Parathyroid adenoma (tissue), 2 donors: Measurements from ENCODE around the gene ZNF787.

ENCODE experiments used
- H2AFZ ChIP-seq: fragments of 300-600 bp; sonication (generic); one replicate; pipeline ENCODE4 v1.7.0; 2017; ENCODE audit warnings: antibody characterized with exemption, mild to moderate bottlenecking
- H3K27ac ChIP-seq: fragments of 300-600 bp; sonication (generic); one replicate; pipeline ENCODE4 v1.7.0; 2017
- H3K27me3 ChIP-seq: fragments of 300-600 bp; sonication (generic); one replicate; pipeline ENCODE4 v1.7.0; 2017; ENCODE audit warnings: low read length; ENCODE audit not compliant: control insufficient read depth, insufficient read depth
- H3K36me3 ChIP-seq: fragments of 300-600 bp; sonication (generic); one replicate; pipeline ENCODE4 v1.7.0; 2017; ENCODE audit warnings: low read length; ENCODE audit not compliant: control insufficient read depth, insufficient read depth
- H3K4me1 ChIP-seq: fragments of 300-600 bp; sonication (generic); one replicate; pipeline ENCODE4 v1.7.0; 2017; ENCODE audit warnings: control low read depth
- H3K4me2 ChIP-seq: fragments of 300-600 bp; sonication (generic); one replicate; pipeline ENCODE4 v1.7.0; 2017; ENCODE audit warnings: low read length
- H3K4me3 ChIP-seq: fragments of 300-600 bp; sonication (generic); one replicate; pipeline ENCODE4 v1.7.0; 2017; ENCODE audit warnings: low read depth, low read length
- H3K79me2 ChIP-seq: fragments of 300-600 bp; sonication (generic); one replicate; pipeline ENCODE4 v1.7.0; 2017; ENCODE audit warnings: control low read depth
- H3K9ac ChIP-seq: fragments of 300-600 bp; sonication (generic); one replicate; pipeline ENCODE4 v1.7.0; 2017; ENCODE audit warnings: mild to moderate bottlenecking
- H3K9me3 ChIP-seq: fragments of 300-600 bp; sonication (generic); one replicate; pipeline ENCODE4 v1.7.0; 2017; ENCODE audit warnings: low read length; ENCODE audit not compliant: control insufficient read depth
- CTCF ChIP-seq: fragments of 300-600 bp; sonication (generic); IDR thresholded peaks from one replicate; pipeline ENCODE4 v1.7.0; 2017; ENCODE audit warnings: antibody characterized with exemption, mild to moderate bottlenecking
- donor health status: primary hyperparathyroidism.

The ZNF787 gene

GRCh38 chr19:56132316-56132822 lies 11.3 kb upstream of the ZNF787 start:
- Histone ChIP-seq H3K4me3 (no peak overlapping the region), H3K9me3 (no peaks in the 10 kb centered on the region), H2AFZ (no peak overlapping the region), H3K79me2 (no peaks in the 10 kb centered on the region), H3K4me2 (no peak overlapping the region), H3K27ac (no peak overlapping the region), H3K36me3 (no peaks in the 10 kb centered on the region), H3K9ac (no peak overlapping the region), H3K4me1 (no peaks in the 10 kb centered on the region), H3K27me3 (no peaks in the 10 kb centered on the region)
- TF ChIP-seq CTCF = no peak

GRCh38 chr19:56131651-56132050 lies 10.6 kb upstream of the ZNF787 start:
- Histone ChIP-seq H3K27me3 (no peaks in the 10 kb centered on the region), H2AFZ (no peak overlapping the region), H3K27ac (no peak overlapping the region), H3K36me3 (no peaks in the 10 kb centered on the region), H3K9me3 (no peaks in the 10 kb centered on the region), H3K4me2 (no peak overlapping the region), H3K9ac (no peak overlapping the region), H3K79me2 (no peaks in the 10 kb centered on the region), H3K4me3 (no peak overlapping the region), H3K4me1 (no peaks in the 10 kb centered on the region)
- no peak for TF ChIP-seq CTCF

- no peak for TF ChIP-seq CTCF
- H3K27ac ChIP-seq = no peak overlapping the region
- no peak overlapping the region for H2AFZ ChIP-seq
- no peaks in the 10 kb centered on the region for H3K4me1 ChIP-seq
- H3K9me3 ChIP-seq = no peaks in the 10 kb centered on the region
- H3K27me3 ChIP-seq = no peaks in the 10 kb centered on the region
- no peak overlapping the region for H3K9ac ChIP-seq
- no peak overlapping the region for H3K4me3 ChIP-seq
- no peaks in the 10 kb centered on the region for H3K36me3 ChIP-seq
- H3K4me2 ChIP-seq = no peak overlapping the region
- no peaks in the 10 kb centered on the region for H3K79me2 ChIP-seq
Observed at GRCh38 chr19:56130006-56130405, 8.9 kb upstream of the ZNF787 start.

GRCh38 chr19:56126983-56127780 lies 6.1 kb upstream of the ZNF787 start:
- Histone ChIP-seq H3K9ac (no peak overlapping the region), H3K4me3 (no peak overlapping the region), H3K4me2 (no peak overlapping the region), H3K36me3 (no peaks in the 10 kb centered on the region), H3K27ac (no peak overlapping the region), H3K27me3 (no peaks in the 10 kb centered on the region), H3K79me2 (no peaks in the 10 kb centered on the region), H3K9me3 (no peaks in the 10 kb centered on the region), H2AFZ (no peak overlapping the region), H3K4me1 (no peaks in the 10 kb centered on the region)
- TF ChIP-seq CTCF = no peak
